Liver (tissue), 9 donors: Measurements from ENCODE around the gene FMN1. TPM values are rescaled to one million over a fixed set of nuclear protein-coding genes. Genes with fewer than 3 reads are reported as not detected.

Experiments used
- DNase-seq: peaks from one replicate; pipeline ENCODE4 v3.0.0-alpha.2; 2017; ENCODE audit warnings: low spot score
- H3K27ac ChIP-seq, 2 donors: one replicate each; pipeline ENCODE4 v1.7.0; 2013; ENCODE audit warnings: inconsistent platforms in 2 of 2, low read length in 2 of 2, control low read depth in 1 of 2, low read depth in 1 of 2, mild to moderate bottlenecking in 1 of 2
- H3K27me3 ChIP-seq, 4 donors: one replicate each; pipeline versions ENCODE4 v1.6.1 to v1.7.0; 2013; ENCODE audit warnings: low read length in 3 of 4, inconsistent platforms in 1 of 4, mild to moderate bottlenecking in 1 of 4, moderate library complexity in 1 of 4; ENCODE audit not compliant: control insufficient read depth in 4 of 4, insufficient read depth in 4 of 4
- H3K36me3 ChIP-seq, 4 donors: one replicate each; pipeline versions ENCODE4 v1.6.1 to v1.7.0; 2013; ENCODE audit warnings: low read length in 3 of 4, mild to moderate bottlenecking in 3 of 4, low read depth in 1 of 4, moderate library complexity in 1 of 4; ENCODE audit not compliant: control insufficient read depth in 4 of 4, insufficient read depth in 3 of 4
- H3K4me1 ChIP-seq, 4 donors: one replicate each; pipeline versions ENCODE4 v1.6.1 to v1.7.0; 2013; ENCODE audit warnings: low read length in 3 of 4, mild to moderate bottlenecking in 3 of 4, moderate library complexity in 1 of 4; ENCODE audit not compliant: control insufficient read depth in 4 of 4, insufficient read depth in 4 of 4
- H3K4me3 ChIP-seq, 3 donors: one replicate each; pipeline versions ENCODE4 v1.6.1 to v1.7.0; 2013; ENCODE audit warnings: low read length in 3 of 3, control low read depth in 1 of 3, low read depth in 1 of 3, mild to moderate bottlenecking in 1 of 3
- H3K9ac ChIP-seq, 2 donors: one replicate each; pipeline ENCODE4 v1.7.0; 2013; ENCODE audit warnings: low read length in 2 of 2, mild to moderate bottlenecking in 2 of 2, moderate library complexity in 2 of 2, control low read depth in 1 of 2, low read depth in 1 of 2
- H3K9me3 ChIP-seq, 4 donors: one replicate each; pipeline versions ENCODE4 v1.6.1 to v1.7.0; 2013; ENCODE audit warnings: low read length in 3 of 4; ENCODE audit not compliant: control insufficient read depth in 4 of 4
- ATF3 ChIP-seq: IDR thresholded peaks from 2 replicates; pipeline ENCODE4 v1.6.1; 2016; ENCODE audit warnings: antibody characterized with exemption
- CTCF ChIP-seq: fragments of 150-350 bp; IDR thresholded peaks from 2 replicates; pipeline ENCODE4 v1.5.1; 2017; ENCODE audit warnings: improper control_type of control experiment, low read depth, low read length; ENCODE audit not compliant: missing input control
- EGR1 ChIP-seq, 2 donors: IDR thresholded peaks; 2 replicates each; pipeline ENCODE4 v1.6.1; 2016 to 2018; ENCODE audit warnings: antibody characterized with exemption in 2 of 2, low read depth in 2 of 2
- FOXA1 ChIP-seq: IDR thresholded peaks from 2 replicates; pipeline ENCODE4 v1.6.1; 2016; ENCODE audit warnings: antibody characterized with exemption
- FOXA2 ChIP-seq: IDR thresholded peaks from 2 replicates; pipeline ENCODE4 v1.6.1; 2016; ENCODE audit warnings: antibody characterized with exemption
- GABPA ChIP-seq, 2 donors: IDR thresholded peaks in 1 of 2; conservative IDR thresholded peaks in 1 of 2; 2 replicates each; pipeline ENCODE4 v1.6.1; 2016; ENCODE audit warnings: antibody characterized with exemption in 2 of 2, mild to moderate bottlenecking in 1 of 2, moderate library complexity in 1 of 2
- HNF4A ChIP-seq, 2 donors: conservative IDR thresholded peaks; 2 replicates each; pipeline ENCODE4 v1.6.1; 2016; ENCODE audit warnings: antibody characterized with exemption in 2 of 2, mild to moderate bottlenecking in 2 of 2
- HNF4G ChIP-seq: IDR thresholded peaks from 2 replicates; pipeline ENCODE4 v1.6.1; 2016; ENCODE audit warnings: antibody characterized with exemption
- JUND ChIP-seq, 2 donors: IDR thresholded peaks; 2 replicates each; pipeline ENCODE4 v1.6.1; 2016; ENCODE audit warnings: antibody characterized with exemption in 2 of 2
- MAX ChIP-seq: IDR thresholded peaks from 2 replicates; pipeline ENCODE4 v1.6.1; 2016; ENCODE audit warnings: antibody characterized with exemption
- NR2F2 ChIP-seq: IDR thresholded peaks from 2 replicates; pipeline ENCODE4 v1.6.1; 2016; ENCODE audit warnings: antibody characterized with exemption
- RAD21 ChIP-seq, 2 donors: IDR thresholded peaks; 2 replicates each; pipeline ENCODE4 v1.6.1; 2016; ENCODE audit warnings: antibody characterized with exemption in 2 of 2, mild to moderate bottlenecking in 2 of 2
- REST ChIP-seq: IDR thresholded peaks from 2 replicates; pipeline ENCODE4 v1.6.1; 2016; ENCODE audit warnings: antibody characterized with exemption, mild to moderate bottlenecking
- RXRA ChIP-seq, 2 donors: IDR thresholded peaks; 2 replicates each; pipeline ENCODE4 v1.6.1; 2017 to 2018; ENCODE audit warnings: antibody characterized with exemption in 2 of 2, mild to moderate bottlenecking in 1 of 2
- SP1 ChIP-seq: IDR thresholded peaks from 2 replicates; pipeline ENCODE4 v1.6.1; 2018; ENCODE audit warnings: antibody characterized with exemption, mild to moderate bottlenecking
- TAF1 ChIP-seq: conservative IDR thresholded peaks from 2 replicates; pipeline ENCODE4 v1.6.1; 2016; ENCODE audit warnings: antibody characterized with exemption, mild to moderate bottlenecking
- YY1 ChIP-seq: IDR thresholded peaks from 2 replicates; pipeline ENCODE4 v1.6.1; 2016; ENCODE audit warnings: antibody characterized with exemption, mild to moderate bottlenecking
- WGBS: extraction: QIAGEN DNeasy Blood & Tissue Kit; methylation state at CpG from one replicate; pipeline ENCODE4 v1.1.7; 2013; 5-methylcytosine and 5-hydroxymethylcytosine counted together
- polyA plus RNA-seq, 2 donors: library from polyadenylated mRNA; stranded (reverse) in 1 of 2; unstranded in 1 of 2; fragments of 200-250 nt in 1 of 2; fragments of >200 nt in 1 of 2; fragmentation: Nextera tagmentation in 1 of 2; extraction: Ambion mirVana in 1 of 2; gene quantifications; one replicate each; pipeline versions ENCODE4 v1.2.1 to v1.2.3, GENCODE V29; 2013 to 2015
- total RNA-seq, 2 donors: library from RNA; depleted of rRNA; stranded (reverse); fragments of >200 nt; gene quantifications; one replicate each; pipeline ENCODE4 v1.2.3, GENCODE V29; 2014
- donor health status: healthy.
- donor health status: healthy.
- donor health status: healthy.
- donor health status: healthy.
- donor health status: healthy.

The FMN1 gene
- total and polyA plus RNA-seq, 4 donors, result 0.21 to 5.4 (median 0.53) TPM

- Histone ChIP-seq H3K4me1 (no peaks in the 10 kb centered on the region), H3K4me3 (no peak overlapping the region), H3K9ac (no peak overlapping the region), H3K36me3 (no peaks in the 10 kb centered on the region), H3K9me3 (peaks cover 0 to 4% (median 1%) of the 10 kb centered on the region in 4 donors), H3K27ac (no peak overlapping the region), H3K27me3 (no peaks in the 10 kb centered on the region)
- no peak for DNase-seq
- WGBS, result 88% methylated on average over 8 of the region's 8 CpGs
- TF ChIP-seq FOXA2, result no peak
- TF ChIP-seq ATF3, result no peak
- no peak for TF ChIP-seq CTCF
- no peak for TF ChIP-seq HNF4G
- TF ChIP-seq EGR1 (IDR thresholded peaks at IDR 0.05; ENCODE audit: low read depth in 2 of 2), result no peak
- TF ChIP-seq YY1, result no peak
- TF ChIP-seq HNF4A (conservative IDR thresholded peaks at IDR 0.05), result no peak
- TF ChIP-seq TAF1, result no peak
- no peak for TF ChIP-seq SP1
Observed at GRCh38 chr15:33057845-33058244, 136.7 kb downstream of the FMN1 start.

GRCh38 chr15:33055962-33056361 is 138.6 kb downstream of the FMN1 start:
- H3K9ac ChIP-seq, result no peak overlapping the region
- no peak for TF ChIP-seq JUND (IDR thresholded peaks at IDR 0.05)
- no peak for TF ChIP-seq SP1
- TF ChIP-seq EGR1 (IDR thresholded peaks at IDR 0.05; ENCODE audit: low read depth in 2 of 2), result no peak
- TF ChIP-seq REST, result no peak
- TF ChIP-seq RAD21 (IDR thresholded peaks at IDR 0.05), result no peak
- TF ChIP-seq ATF3, result no peak
- no peak for TF ChIP-seq HNF4G
- TF ChIP-seq YY1, result no peak
- no peak for TF ChIP-seq GABPA (IDR thresholded peaks at IDR 0.05 in 1 of 2, conservative IDR thresholded peaks at IDR 0.05 in 1 of 2)
- TF ChIP-seq RXRA (IDR thresholded peaks at IDR 0.05), result no peak
- TF ChIP-seq NR2F2, result no peak
- TF ChIP-seq FOXA2, result no peak
- no peak for TF ChIP-seq CTCF
- TF ChIP-seq FOXA1, result no peak
- TF ChIP-seq MAX, result no peak
- TF ChIP-seq TAF1, result no peak
- TF ChIP-seq HNF4A (conservative IDR thresholded peaks at IDR 0.05), result no peak
- peaks cover 0 to 7% (median 2%) of the 10 kb centered on the region in 4 donors for H3K9me3 ChIP-seq
- H3K27ac ChIP-seq, result no peak overlapping the region
- 76% methylated on average over 2 of the region's 2 CpGs for WGBS
- H3K4me3 ChIP-seq, result no peak overlapping the region
- no peaks in the 10 kb centered on the region for H3K4me1 ChIP-seq
- no peak for DNase-seq
- no peaks in the 10 kb centered on the region for H3K27me3 ChIP-seq
- H3K36me3 ChIP-seq, result no peaks in the 10 kb centered on the region
